Measurements from ENCODE around the gene IRX3. TPM values are rescaled to one million over a fixed set of nuclear protein-coding genes. Genes with fewer than 3 reads are reported as not detected.

The IRX3 gene
- total and polyA plus RNA-seq, 2 donors (not counting 1 experiment from before 2014, with no cell fraction given), result 0.22 to 0.33 TPM

DNA sequence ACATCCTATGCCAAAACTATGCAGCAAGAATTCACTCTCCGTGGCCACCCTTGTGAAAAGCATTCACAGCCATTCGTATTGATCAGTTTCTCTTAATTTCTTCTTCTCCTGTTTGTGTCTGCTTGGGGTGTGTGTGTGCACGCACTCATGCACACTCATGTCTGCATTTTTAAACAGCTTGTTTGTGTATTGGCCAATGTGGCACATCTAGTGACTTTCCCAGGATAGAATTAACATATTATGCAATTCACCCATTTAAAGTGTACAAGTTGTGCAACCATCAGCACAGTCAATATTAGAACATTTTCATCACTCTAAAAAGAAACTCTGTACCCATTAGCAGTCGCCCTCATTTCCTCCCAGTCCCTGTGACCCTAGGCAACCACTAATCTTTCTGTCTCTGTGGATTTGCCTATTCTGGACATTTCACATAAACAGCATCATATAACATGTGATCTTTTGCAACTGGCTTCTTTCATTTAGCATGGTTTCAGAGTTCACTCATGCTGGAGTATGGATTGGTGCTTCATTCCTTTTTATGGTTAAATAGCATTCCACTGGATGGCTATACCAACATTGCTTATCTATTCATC, 20.1 kb downstream of the IRX3 start:
- H3K27ac ChIP-seq (ENCODE audit: insufficient read depth, low read length), result no peak overlapping the region
- TF ChIP-seq, protein P1, sequence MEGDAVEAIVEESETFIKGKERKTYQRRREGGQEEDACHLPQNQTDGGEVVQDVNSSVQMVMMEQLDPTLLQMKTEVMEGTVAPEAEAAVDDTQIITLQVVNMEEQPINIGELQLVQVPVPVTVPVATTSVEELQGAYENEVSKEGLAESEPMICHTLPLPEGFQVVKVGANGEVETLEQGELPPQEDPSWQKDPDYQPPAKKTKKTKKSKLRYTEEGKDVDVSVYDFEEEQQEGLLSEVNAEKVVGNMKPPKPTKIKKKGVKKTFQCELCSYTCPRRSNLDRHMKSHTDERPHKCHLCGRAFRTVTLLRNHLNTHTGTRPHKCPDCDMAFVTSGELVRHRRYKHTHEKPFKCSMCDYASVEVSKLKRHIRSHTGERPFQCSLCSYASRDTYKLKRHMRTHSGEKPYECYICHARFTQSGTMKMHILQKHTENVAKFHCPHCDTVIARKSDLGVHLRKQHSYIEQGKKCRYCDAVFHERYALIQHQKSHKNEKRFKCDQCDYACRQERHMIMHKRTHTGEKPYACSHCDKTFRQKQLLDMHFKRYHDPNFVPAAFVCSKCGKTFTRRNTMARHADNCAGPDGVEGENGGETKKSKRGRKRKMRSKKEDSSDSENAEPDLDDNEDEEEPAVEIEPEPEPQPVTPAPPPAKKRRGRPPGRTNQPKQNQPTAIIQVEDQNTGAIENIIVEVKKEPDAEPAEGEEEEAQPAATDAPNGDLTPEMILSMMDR (conservative IDR thresholded peaks at IDR 0.05 in 1 of 2, IDR thresholded peaks at IDR 0.05 in 1 of 2; ENCODE audit: low read depth in 1 of 2, low read length in 2 of 2), result no peak
- TF ChIP-seq EZH2 (IDR thresholded peaks at IDR 0.05; ENCODE audit: low read length, missing control alignments), result no peak
- no peaks in the 10 kb centered on the region for H3K4me1 ChIP-seq (ENCODE audit: control insufficient read depth, extremely low read depth, insufficient read depth, low read length)
- no peak overlapping the region for H3K4me2 ChIP-seq (ENCODE audit: extremely low read depth, insufficient read depth, low read length)
- no peaks in the 10 kb centered on the region for H3K36me3 ChIP-seq (ENCODE audit: control insufficient read depth, insufficient read depth, low read length)
- no peaks in the 10 kb centered on the region for H4K20me1 ChIP-seq (ENCODE audit: control insufficient read depth, extremely low read depth, insufficient read depth, low read length)
- H3K9me3 ChIP-seq (ENCODE audit: control insufficient read depth, insufficient read depth, low read depth, low read length), result no peaks in the 10 kb centered on the region
- H2AFZ ChIP-seq (ENCODE audit: low read length), result no peak overlapping the region
- H3K27me3 ChIP-seq (ENCODE audit: control insufficient read depth, insufficient read depth, low read length), result no peaks in the 10 kb centered on the region
- DNase-seq (ENCODE audit: low read depth in 2 of 2), result peak in 1 of 2 donors; percentile 22
- H3K4me3 ChIP-seq (replicated peaks in 1 of 4; ENCODE audit: control extremely low read depth in 1 of 4, insufficient read depth in 1 of 4, low read depth in 3 of 4, low read length in 4 of 4), result no peak overlapping the region
- H3K9ac ChIP-seq (ENCODE audit: insufficient read depth, low read length), result no peak overlapping the region
- H3K79me2 ChIP-seq (ENCODE audit: control insufficient read depth, insufficient read depth, low read length), result no peaks in the 10 kb centered on the region

DNA sequence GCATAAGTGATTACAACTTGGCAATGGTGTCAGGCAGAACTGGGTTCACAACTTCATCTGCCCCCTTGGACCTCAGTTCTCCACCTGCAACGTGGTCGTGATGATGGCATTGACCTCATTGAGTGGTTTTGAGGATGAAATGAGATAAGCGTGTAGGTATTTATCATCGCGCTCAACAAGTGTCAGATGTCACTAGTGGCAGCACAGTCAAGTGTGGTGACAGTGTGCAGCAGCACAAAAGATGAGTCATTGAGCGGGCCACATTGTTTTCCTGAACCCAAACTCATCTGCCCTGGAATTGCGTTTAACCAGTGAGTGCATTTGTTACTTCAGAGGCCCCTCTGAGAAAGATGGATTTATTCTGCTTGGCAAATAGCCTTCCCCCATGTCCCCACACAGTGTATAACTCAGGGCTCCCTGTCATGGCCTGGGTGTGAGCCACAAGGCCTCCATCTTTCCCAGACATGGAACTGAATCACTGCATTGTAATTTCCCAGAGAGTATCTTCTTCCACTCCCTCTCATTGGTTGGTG, 20.9 kb downstream of the IRX3 start:
- Histone ChIP-seq H3K4me1 (ENCODE audit: control insufficient read depth, extremely low read depth, insufficient read depth, low read length) (no peaks in the 10 kb centered on the region), H2AFZ (ENCODE audit: low read length) (no peak overlapping the region), H3K9me3 (ENCODE audit: control insufficient read depth, insufficient read depth, low read depth, low read length) (no peaks in the 10 kb centered on the region), H3K4me2 (ENCODE audit: extremely low read depth, insufficient read depth, low read length) (no peak overlapping the region), H3K9ac (ENCODE audit: insufficient read depth, low read length) (no peak overlapping the region), H3K4me3 (replicated peaks in 1 of 4; ENCODE audit: control extremely low read depth in 1 of 4, insufficient read depth in 1 of 4, low read depth in 3 of 4, low read length in 4 of 4) (no peak overlapping the region), H3K27ac (ENCODE audit: insufficient read depth, low read length) (no peak overlapping the region), H3K27me3 (ENCODE audit: control insufficient read depth, insufficient read depth, low read length) (no peaks in the 10 kb centered on the region), H4K20me1 (ENCODE audit: control insufficient read depth, extremely low read depth, insufficient read depth, low read length) (no peaks in the 10 kb centered on the region), H3K36me3 (ENCODE audit: control insufficient read depth, insufficient read depth, low read length) (no peaks in the 10 kb centered on the region), H3K79me2 (ENCODE audit: control insufficient read depth, insufficient read depth, low read length) (no peaks in the 10 kb centered on the region)
- no peak for TF ChIP-seq EZH2 (IDR thresholded peaks at IDR 0.05; ENCODE audit: low read length, missing control alignments)
- TF ChIP-seq, protein P1 (conservative IDR thresholded peaks at IDR 0.05 in 1 of 2, IDR thresholded peaks at IDR 0.05 in 1 of 2; ENCODE audit: low read depth in 1 of 2, low read length in 2 of 2), result no peak
- DNase-seq (ENCODE audit: low read depth in 2 of 2), result peak in 1 of 2 donors; percentile 35

DNA sequence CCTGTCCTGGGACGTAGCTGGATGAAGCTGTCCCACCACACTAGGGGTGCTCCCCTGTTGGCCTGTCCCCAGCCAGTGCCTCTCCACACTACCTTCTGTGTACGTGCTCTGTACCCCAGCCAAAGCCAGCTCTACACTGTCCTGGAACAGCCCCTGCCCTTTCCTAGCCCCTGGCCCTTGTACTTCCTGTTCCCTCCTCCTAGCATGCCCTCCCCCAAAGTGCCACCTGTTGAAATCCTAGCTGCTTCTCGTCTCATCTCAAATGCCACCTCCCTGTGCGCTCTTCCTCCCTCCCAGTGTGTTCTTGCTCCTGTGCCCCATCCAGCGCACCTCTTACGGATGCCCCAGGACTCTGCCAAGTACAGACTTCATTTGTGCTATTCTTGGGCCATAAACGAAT, 33.5 kb downstream of the IRX3 start:
- H3K27ac ChIP-seq (ENCODE audit: insufficient read depth, low read length), result no peak overlapping the region
- H3K27me3 ChIP-seq (ENCODE audit: control insufficient read depth, insufficient read depth, low read length), result no peaks in the 10 kb centered on the region
- H4K20me1 ChIP-seq (ENCODE audit: control insufficient read depth, extremely low read depth, insufficient read depth, low read length), result no peaks in the 10 kb centered on the region
- H3K4me3 ChIP-seq (replicated peaks in 1 of 4; ENCODE audit: control extremely low read depth in 1 of 4, insufficient read depth in 1 of 4, low read depth in 3 of 4, low read length in 4 of 4), result no peak overlapping the region
- H3K9ac ChIP-seq (ENCODE audit: insufficient read depth, low read length), result no peak overlapping the region
- no peaks in the 10 kb centered on the region for H3K4me1 ChIP-seq (ENCODE audit: control insufficient read depth, extremely low read depth, insufficient read depth, low read length)
- no peak for TF ChIP-seq EZH2 (IDR thresholded peaks at IDR 0.05; ENCODE audit: low read length, missing control alignments)
- TF ChIP-seq, protein P1 (conservative IDR thresholded peaks at IDR 0.05 in 1 of 2, IDR thresholded peaks at IDR 0.05 in 1 of 2; ENCODE audit: low read depth in 1 of 2, low read length in 2 of 2), result no peak
- H3K79me2 ChIP-seq (ENCODE audit: control insufficient read depth, insufficient read depth, low read length), result no peaks in the 10 kb centered on the region
- no peaks in the 10 kb centered on the region for H3K36me3 ChIP-seq (ENCODE audit: control insufficient read depth, insufficient read depth, low read length)
- H3K4me2 ChIP-seq (ENCODE audit: extremely low read depth, insufficient read depth, low read length), result no peak overlapping the region
- DNase-seq (ENCODE audit: low read depth in 2 of 2), result no peak
- H3K9me3 ChIP-seq (ENCODE audit: control insufficient read depth, insufficient read depth, low read depth, low read length), result no peaks in the 10 kb centered on the region
- no peak overlapping the region for H2AFZ ChIP-seq (ENCODE audit: low read length)
